Common myeloid progenitor, CD34-positive (primary cell): ENCODE data around the gene SLC9A5.

ENCODE experiments used
- CTCF ChIA-PET: fragments of 350-600 bp; sonication (Branson Sonifier 250); formaldehyde crosslinking; loops from one replicate; lab custom pipeline; 2021; ENCODE audit warnings: antibody characterized with exemption; lab: Charles Lee
- POLR2A ChIA-PET: fragments of 350-600 bp; sonication (Branson Sonifier 250); formaldehyde crosslinking; loops from one replicate; lab custom pipeline; 2021; ENCODE audit warnings: antibody characterized with exemption; lab: Charles Lee
- DNase-seq, 3 donors: peaks; one replicate each; pipeline versions ENCODE4 v3.0.0 to v3.0.0-alpha.2; 2013
- H3K27ac ChIP-seq, 2 experiments: 1 replicate in 1 of 2; 2 replicates in 1 of 2; pipeline ENCODE4 v1.7.0; 2013; ENCODE audit warnings: inconsistent platforms in 2 of 2, low read length in 2 of 2, mild to moderate bottlenecking in 2 of 2, low read depth in 1 of 2, moderate library complexity in 1 of 2; ENCODE audit not compliant: severe bottlenecking in 2 of 2, insufficient read depth in 1 of 2, poor library complexity in 1 of 2
- H3K27me3 ChIP-seq, 5 experiments: replicated peaks in 2 of 5; 1 replicate in 3 of 5; 2 replicates in 2 of 5; pipeline versions ENCODE4 v1.6.1 to v1.7.0; 2013; ENCODE audit warnings: low read length in 4 of 5, mild to moderate bottlenecking in 2 of 5, moderate library complexity in 2 of 5, inconsistent platforms in 1 of 5; ENCODE audit not compliant: insufficient read depth in 5 of 5, control insufficient read depth in 4 of 5
- H3K36me3 ChIP-seq, 4 experiments: 1 replicate in 2 of 4; 2 replicates in 2 of 4; pipeline versions ENCODE4 v1.6.1 to v1.7.0; 2013; ENCODE audit warnings: low read length in 3 of 4, control low read depth in 1 of 4, mild to moderate bottlenecking in 1 of 4; ENCODE audit not compliant: control insufficient read depth in 4 of 4, insufficient read depth in 4 of 4
- H3K4me1 ChIP-seq, 4 experiments: 1 replicate in 3 of 4; 2 replicates in 1 of 4; pipeline versions ENCODE4 v1.6.1 to v1.7.1; 2013; ENCODE audit warnings: low read length in 3 of 4, mild to moderate bottlenecking in 3 of 4, control low read depth in 1 of 4, inconsistent platforms in 1 of 4, moderate library complexity in 1 of 4; ENCODE audit not compliant: control insufficient read depth in 4 of 4, insufficient read depth in 4 of 4; ENCODE audit errors: control extremely low read depth in 1 of 4
- H3K4me3 ChIP-seq, 7 experiments: 1 replicate in 4 of 7; 2 replicates in 3 of 7; pipeline versions ENCODE4 v1.5.1 to v1.7.0; 2013; ENCODE audit warnings: mild to moderate bottlenecking in 7 of 7, low read length in 6 of 7, moderate library complexity in 6 of 7, inconsistent platforms in 2 of 7, low read depth in 2 of 7, control low read depth in 1 of 7; ENCODE audit not compliant: insufficient read depth in 4 of 7, control insufficient read depth in 1 of 7; ENCODE audit errors: extremely low read depth in 1 of 7
- H3K9me3 ChIP-seq, 5 experiments: 1 replicate in 4 of 5; 2 replicates in 1 of 5; pipeline versions ENCODE4 v1.6.1 to v1.7.1; 2013; ENCODE audit warnings: low read length in 4 of 5, mild to moderate bottlenecking in 2 of 5, inconsistent platforms in 1 of 5, low read depth in 1 of 5, moderate library complexity in 1 of 5; ENCODE audit not compliant: control insufficient read depth in 4 of 5, insufficient read depth in 2 of 5; ENCODE audit errors: control extremely low read depth in 1 of 5
- WGBS: methylation state at CpG from one replicate; pipeline ENCODE4 v1.1.5; 2013; ENCODE audit not compliant: insufficient coverage; 5-methylcytosine and 5-hydroxymethylcytosine counted together

SLC9A5 gene

GRCh38 chr16:67215706-67216105 lies 33.1 kb upstream of the SLC9A5 start:
- Histone ChIP-seq H3K9me3 (no peaks in the 10 kb centered on the region), H3K4me3 (no peak overlapping the region), H3K27ac (no peak overlapping the region), H3K4me1 (peaks cover 0 to 35% (median 24%) of the 10 kb centered on the region in 4 experiments), H3K36me3 (peaks cover 0 to 8% (median 2%) of the 10 kb centered on the region in 4 experiments), H3K27me3 (no peaks in the 10 kb centered on the region)
- ChIA-PET CTCF (interaction anchor here (1.3 to 1.6 kb wide), 2 partner anchors 8 to 15 kb away, joined by 4 to 6 read pairs; no protein-coding TSS in a partner anchor), POLR2A (no interaction called here)
- no peak for DNase-seq
- WGBS, result 78% methylated on average over 5 of the region's 5 CpGs

- POLR2A ChIA-PET, result interaction anchor here (0.8 to 1.3 kb wide), 2 partner anchors 14 to 29 kb away, joined by 3 to 4 read pairs; no protein-coding TSS in a partner anchor
- peaks cover 0 to 7% (median 0%) of the 10 kb centered on the region in 4 experiments for H3K36me3 ChIP-seq
- WGBS, result 26% methylated on average over 18 of the region's 18 CpGs
- peak; percentile 49 to 72 (median 67) for DNase-seq
- peaks cover 0 to 35% (median 24%) of the 10 kb centered on the region in 4 experiments for H3K4me1 ChIP-seq
- H3K27me3 ChIP-seq, result no peaks in the 10 kb centered on the region
- CTCF ChIA-PET, result interaction anchor here (0.6 to 3.1 kb wide), 5 partner anchors 10 to 44 kb away, joined by 3 to 13 read pairs (median 5); partner anchors contain the start of gene TMEM208
- peak overlapping the region in 1 of 2 experiments; percentile 55 for H3K27ac ChIP-seq
- H3K4me3 ChIP-seq, result peak overlapping the region in 2 of 7 experiments; percentile 19 to 59
- no peaks in the 10 kb centered on the region for H3K9me3 ChIP-seq
These were observed 31.9 kb upstream of the SLC9A5 start for GRCh38 chr16:67216612-67217490.

DNA sequence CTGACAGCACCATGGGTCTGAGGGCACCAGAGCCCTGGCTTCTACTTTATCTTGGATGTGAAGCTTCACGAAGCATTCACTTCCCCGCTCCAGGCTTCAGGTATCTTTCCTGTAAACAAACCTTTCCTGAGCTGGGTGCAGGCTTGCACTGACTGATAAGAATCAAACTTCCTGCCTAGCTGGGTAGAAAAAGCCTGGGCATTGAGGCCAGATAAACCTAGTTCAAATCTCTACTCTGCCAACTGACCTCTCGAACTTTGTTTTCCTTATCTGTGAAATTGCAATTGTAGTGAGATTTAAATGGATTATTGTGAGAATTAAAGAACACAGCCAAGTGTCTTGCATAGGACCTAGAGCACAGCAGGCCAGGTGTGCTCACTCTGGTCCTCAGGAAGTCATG lies 24.8 kb upstream of the SLC9A5 start:
- peak overlapping the region in 2 of 7 experiments; percentile 1 to 19 for H3K4me3 ChIP-seq
- peak overlapping the region in 1 of 2 experiments; percentile 18 for H3K27ac ChIP-seq
- H3K4me1 ChIP-seq, result peaks cover 11 to 42% (median 33%) of the 10 kb centered on the region in 4 experiments
- peaks cover 3 to 12% (median 8%) of the 10 kb centered on the region in 4 experiments for H3K36me3 ChIP-seq
- ChIA-PET CTCF (interaction anchor here (0.7 to 1.2 kb wide), 7 partner anchors 8 to 64 kb away, joined by 3 to 4 read pairs (median 3); partner anchors contain the start of gene FHOD1), POLR2A (interaction anchor here (1.3 kb wide), 1 partner anchor 20 kb away, joined by 3 read pairs; no protein-coding TSS in a partner anchor)
- WGBS, result 0% methylated on average over 3 of the region's 3 CpGs
- no peaks in the 10 kb centered on the region for H3K9me3 ChIP-seq
- DNase-seq, result no peak
- no peaks in the 10 kb centered on the region for H3K27me3 ChIP-seq

DNA sequence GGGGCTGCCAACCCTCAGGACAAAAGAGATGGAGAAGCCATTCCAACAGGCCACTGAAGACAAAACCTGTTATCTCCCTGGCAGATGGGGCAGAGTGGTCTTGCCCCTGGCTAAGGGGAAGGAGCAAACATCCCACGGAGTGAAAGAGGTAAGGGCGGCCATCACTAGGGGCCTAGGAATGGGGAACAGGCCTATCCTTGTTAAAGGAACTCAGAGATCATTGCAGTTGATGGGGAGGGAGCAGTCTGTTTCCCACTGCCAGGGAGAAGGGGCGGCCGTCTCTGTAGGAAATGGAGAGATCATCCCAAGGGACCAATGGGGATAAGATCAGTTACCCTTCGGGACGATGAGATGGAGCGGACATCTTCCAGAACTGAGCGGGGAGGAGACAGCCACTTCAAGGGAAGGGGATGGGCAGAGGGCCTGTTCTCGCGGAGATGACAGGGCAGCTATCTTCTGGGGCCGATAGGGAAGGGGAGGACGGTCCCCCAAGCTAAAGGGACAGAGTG lies 22.4 kb upstream of the SLC9A5 start:
- Histone ChIP-seq H3K36me3 (peaks cover 3 to 35% (median 30%) of the 10 kb centered on the region in 4 experiments), H3K4me1 (peaks cover 11 to 42% (median 32%) of the 10 kb centered on the region in 4 experiments), H3K9me3 (no peaks in the 10 kb centered on the region), H3K27ac (peak overlapping the region; percentile 47 to 88), H3K27me3 (no peaks in the 10 kb centered on the region), H3K4me3 (peak overlapping the region; percentile 47 to 97 (median 90))
- ChIA-PET POLR2A (interaction anchor here (1.4 to 3.6 kb wide), 3 partner anchors 12 to 19 kb away, joined by 5 to 42 read pairs (median 6); partner anchors contain the start of gene FHOD1), CTCF (interaction anchor here (0.6 to 10.7 kb wide), 13 partner anchors 9 to 288 kb away, joined by 3 to 108 read pairs (median 4); partner anchors contain the start of genes ELMO3, EXOC3L1, FHOD1 and SLC9A5)
- WGBS, result 8% methylated on average over 12 of the region's 12 CpGs
- DNase-seq, result no peak

DNA sequence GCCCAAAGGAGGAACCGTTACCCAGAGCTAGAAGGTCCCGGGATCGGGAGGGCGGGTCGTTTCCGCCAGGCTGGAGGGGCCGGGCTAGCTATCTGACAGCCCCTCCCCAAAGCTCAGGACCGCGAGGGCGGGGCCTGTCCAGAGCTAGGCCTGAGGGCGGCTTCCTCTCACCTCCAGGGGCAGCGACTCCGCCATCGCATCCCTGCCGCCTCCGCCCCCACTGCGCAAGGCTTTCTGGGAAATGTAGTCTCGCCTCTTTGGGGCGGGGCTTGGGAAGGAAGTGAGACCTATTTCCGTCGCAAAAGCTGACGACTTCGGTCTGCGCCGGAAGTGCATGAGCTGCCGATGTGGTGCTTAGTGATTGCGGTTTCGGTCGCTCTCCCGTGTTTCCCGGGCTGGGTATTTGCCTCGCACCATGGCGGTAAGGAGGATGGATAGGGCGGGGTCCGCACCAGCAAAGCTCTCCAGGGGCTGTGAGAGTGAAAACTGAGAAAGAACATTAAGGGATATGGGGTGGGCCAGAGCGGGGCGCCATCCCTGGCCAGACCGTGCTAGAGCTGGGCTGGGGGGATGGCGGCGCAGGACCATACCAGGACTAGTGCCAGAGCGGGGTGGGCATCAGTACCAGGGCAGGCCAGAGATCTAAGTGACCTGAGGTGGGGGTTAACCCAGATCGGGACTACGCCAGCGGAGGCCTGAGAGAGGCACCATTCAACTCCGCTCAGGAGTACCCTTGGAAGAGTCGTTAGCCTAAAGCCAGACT lies 21.8 kb upstream of the SLC9A5 start, which contains the start of gene TMEM208:
TSS of gene TMEM208 (plus strand) at position 327 of the 763 bp plus-strand sequence. CDS start at position 416, 89 bp downstream.
- Histone ChIP-seq H3K36me3 (peaks cover 3 to 42% (median 36%) of the 10 kb centered on the region in 4 experiments), H3K4me3 (peak within 1 kb of the TSS; percentile 80 to 97 (median 90)), H3K9me3 (no peaks in the 10 kb centered on the region), H3K27ac (peak within 1 kb of the TSS; percentile 74 to 88), H3K27me3 (no peaks in the 10 kb centered on the region), H3K4me1 (peaks cover 11 to 42% (median 32%) of the 10 kb centered on the region in 4 experiments)
- peak; percentile 99 for DNase-seq
- POLR2A ChIA-PET, result interaction anchor here (1.4 to 3.6 kb wide), 3 partner anchors 12 to 19 kb away, joined by 5 to 42 read pairs (median 6); partner anchors contain the start of gene FHOD1
- CTCF ChIA-PET, result interaction anchor here (0.6 to 10.7 kb wide), 13 partner anchors 9 to 288 kb away, joined by 3 to 108 read pairs (median 5); partner anchors contain the start of genes EXOC3L1, FHOD1 and SLC9A5
- 0% methylated on average over 42 of the region's 46 CpGs for WGBS

DNA sequence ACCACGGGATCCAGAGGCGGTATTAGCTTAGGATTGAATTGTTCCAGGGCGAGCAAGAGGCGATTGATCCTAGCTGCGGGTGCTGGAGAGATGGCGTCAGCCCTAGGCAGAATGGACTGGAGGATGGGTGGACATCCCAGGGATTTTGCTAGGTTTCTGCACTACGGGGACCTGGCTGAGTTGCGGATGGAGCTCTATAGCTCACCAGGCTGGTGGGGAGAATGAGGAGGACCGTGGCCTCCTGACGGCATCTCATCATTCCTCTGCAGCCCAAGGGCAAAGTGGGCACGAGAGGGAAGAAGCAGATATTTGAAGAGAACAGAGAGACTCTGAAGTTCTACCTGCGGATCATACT lies 21.2 kb upstream of the SLC9A5 start:
- Histone ChIP-seq H3K9me3 (no peaks in the 10 kb centered on the region), H3K27ac (peak overlapping the region; percentile 74 to 88), H3K4me3 (peak overlapping the region; percentile 80 to 97 (median 90)), H3K4me1 (peaks cover 11 to 42% (median 32%) of the 10 kb centered on the region in 4 experiments), H3K27me3 (no peaks in the 10 kb centered on the region), H3K36me3 (peaks cover 3 to 45% (median 38%) of the 10 kb centered on the region in 4 experiments)
- CTCF ChIA-PET, result interaction anchor here (1.1 to 10.7 kb wide), 6 partner anchors 8 to 19 kb away, joined by 4 to 108 read pairs (median 8); partner anchors contain the start of genes FHOD1 and SLC9A5
- no peak for DNase-seq
- POLR2A ChIA-PET, result interaction anchor here (1.4 to 3.6 kb wide), 3 partner anchors 11 to 18 kb away, joined by 5 to 42 read pairs (median 6); partner anchors contain the start of gene FHOD1
- 20% methylated on average over 12 of the region's 12 CpGs for WGBS
